CD4-positive, alpha-beta T cell treated with Interleukin-6 at 100 ng/mL for 8 hours (primary cell): Measurements from ENCODE around the gene MAGEB4.

Experiments
- DNase-seq: peaks from one replicate; pipeline ENCODE4 v3.0.0-alpha.2; 2020; ENCODE audit warnings: mixed read lengths, low spot score

The MAGEB4 gene

DNA sequence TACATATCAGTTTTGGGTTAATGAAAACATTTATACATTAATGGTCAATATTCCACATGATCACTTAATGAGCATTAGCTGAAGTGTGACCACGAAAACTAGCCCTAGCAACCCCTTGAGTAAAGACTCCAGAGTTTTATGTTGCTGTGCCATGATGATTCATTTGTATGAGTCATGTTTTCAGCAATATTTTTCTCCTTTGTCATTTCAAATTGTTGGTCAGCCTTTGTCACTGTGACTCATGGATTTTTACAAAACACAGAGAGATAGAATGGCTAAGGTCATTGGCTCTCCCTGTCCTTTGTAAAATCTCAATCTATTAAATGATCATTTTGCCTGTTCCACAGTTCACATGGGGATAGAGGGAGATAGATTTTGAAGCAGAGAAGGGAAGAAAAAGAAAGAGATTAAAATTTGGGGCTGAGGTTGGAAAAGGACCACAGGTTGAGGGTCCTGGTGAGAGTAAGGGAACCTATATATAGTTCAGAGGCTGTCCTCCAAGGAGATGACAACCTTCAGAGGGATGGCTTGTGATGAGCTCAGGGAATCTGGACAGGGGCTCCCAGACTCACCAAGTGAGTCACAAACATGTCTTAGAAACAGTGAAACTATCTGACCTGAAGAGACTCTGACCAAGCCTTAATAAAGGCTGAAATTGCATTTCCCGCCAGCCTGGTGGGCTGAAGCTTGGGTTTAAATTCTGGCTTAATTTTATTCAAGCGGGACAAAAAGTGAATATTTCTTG lies 41.8 kb downstream of the MAGEB4 start:
- no peak for DNase-seq
